AG09309 (cell line): ENCODE data around the gene MUC15.

Experiments used
- DNase-seq: peaks from one replicate; pipeline ENCODE4 v3.0.0-alpha.2; 2010; ENCODE audit warnings: low read depth
- H3K4me3 ChIP-seq: 2 replicates; pipeline ENCODE4 v1.5.1; 2011; ENCODE audit warnings: mild to moderate bottlenecking, low read depth, low read length, moderate library complexity; ENCODE audit not compliant: control insufficient read depth
- TF ChIP-seq, protein P1 (sequence below): IDR thresholded peaks from 2 replicates; pipeline ENCODE4 v1.5.1; 2011; ENCODE audit warnings: mild to moderate bottlenecking, low read depth, low read length, inconsistent platforms; ENCODE audit not compliant: insufficient read depth, control insufficient read depth; ENCODE audit errors: missing control alignments

Gene MUC15

GRCh38 chr11:26587073-26587472, 15.0 kb upstream of the MUC15 start:
- no peak for DNase-seq
- TF ChIP-seq, protein P1, sequence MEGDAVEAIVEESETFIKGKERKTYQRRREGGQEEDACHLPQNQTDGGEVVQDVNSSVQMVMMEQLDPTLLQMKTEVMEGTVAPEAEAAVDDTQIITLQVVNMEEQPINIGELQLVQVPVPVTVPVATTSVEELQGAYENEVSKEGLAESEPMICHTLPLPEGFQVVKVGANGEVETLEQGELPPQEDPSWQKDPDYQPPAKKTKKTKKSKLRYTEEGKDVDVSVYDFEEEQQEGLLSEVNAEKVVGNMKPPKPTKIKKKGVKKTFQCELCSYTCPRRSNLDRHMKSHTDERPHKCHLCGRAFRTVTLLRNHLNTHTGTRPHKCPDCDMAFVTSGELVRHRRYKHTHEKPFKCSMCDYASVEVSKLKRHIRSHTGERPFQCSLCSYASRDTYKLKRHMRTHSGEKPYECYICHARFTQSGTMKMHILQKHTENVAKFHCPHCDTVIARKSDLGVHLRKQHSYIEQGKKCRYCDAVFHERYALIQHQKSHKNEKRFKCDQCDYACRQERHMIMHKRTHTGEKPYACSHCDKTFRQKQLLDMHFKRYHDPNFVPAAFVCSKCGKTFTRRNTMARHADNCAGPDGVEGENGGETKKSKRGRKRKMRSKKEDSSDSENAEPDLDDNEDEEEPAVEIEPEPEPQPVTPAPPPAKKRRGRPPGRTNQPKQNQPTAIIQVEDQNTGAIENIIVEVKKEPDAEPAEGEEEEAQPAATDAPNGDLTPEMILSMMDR: no peak
- H3K4me3 ChIP-seq: no peak overlapping the region

GRCh38 chr11:26584818-26585217, 12.8 kb upstream of the MUC15 start:
- TF ChIP-seq, protein P1: no peak
- no peak for DNase-seq
- H3K4me3 ChIP-seq: no peak overlapping the region

DNA sequence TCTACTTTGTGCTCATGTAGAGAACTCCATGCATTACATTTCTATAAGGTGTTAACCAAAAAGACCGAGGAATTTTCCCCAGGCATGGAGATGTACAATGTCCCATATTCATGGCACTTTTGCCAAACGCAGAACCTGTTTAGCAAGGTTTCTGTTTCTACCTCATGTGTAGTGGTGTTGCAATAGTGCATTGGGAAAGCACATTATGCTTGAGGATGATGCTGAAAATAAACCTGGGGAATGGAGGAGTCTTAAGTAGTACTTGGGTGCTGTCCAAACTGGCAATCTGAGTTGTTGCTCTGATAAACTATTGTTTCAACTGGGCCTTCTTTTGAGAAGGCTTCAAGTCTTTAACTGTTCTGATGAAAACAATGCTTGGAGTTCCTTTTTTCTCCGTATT, 11.5 kb upstream of the MUC15 start:
- no peak overlapping the region for H3K4me3 ChIP-seq
- TF ChIP-seq, protein P1: no peak
- no peak for DNase-seq

DNA sequence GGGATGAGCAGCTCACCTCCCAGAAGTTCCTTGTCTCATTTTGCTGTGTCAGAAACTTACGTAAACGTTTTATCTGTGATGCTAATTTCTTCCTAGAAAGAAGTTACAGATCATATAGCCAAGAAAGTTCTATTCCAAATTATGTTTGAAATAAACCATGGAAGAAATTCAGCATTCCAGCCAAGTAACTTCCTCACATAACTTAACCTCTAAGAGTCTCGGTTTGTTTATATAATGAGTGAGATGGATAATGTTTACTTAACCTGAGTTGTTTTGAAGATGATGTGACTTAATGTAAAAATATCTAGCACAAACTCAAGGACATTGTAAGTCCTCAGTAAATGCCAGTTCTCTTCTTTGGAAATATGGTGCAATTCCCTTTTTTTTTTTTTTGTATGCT, 8.9 kb upstream of the MUC15 start:
- DNase-seq: no peak

GRCh38 chr11:26579683-26580082, 7.6 kb upstream of the MUC15 start:
- DNase-seq: no peak
- TF ChIP-seq, protein P1: no peak
- H3K4me3 ChIP-seq: no peak overlapping the region

More for the DNA sequence above, 8.9 kb upstream of the MUC15 start:
- H3K4me3 ChIP-seq: no peak overlapping the region
- TF ChIP-seq, protein P1: no peak

- no peak for DNase-seq
- H3K4me3 ChIP-seq: no peak overlapping the region
- TF ChIP-seq, protein P1: no peak
Measured at GRCh38 chr11:26578998-26579661, 7.1 kb upstream of the MUC15 start.
